Type B pancreatic cell (in vitro differentiated cells): Measurements from ENCODE around the gene GBP5. TPM values are rescaled to one million over a fixed set of nuclear protein-coding genes. Genes with fewer than 3 reads are reported as not detected.

Source experiments
- DNase-seq: peaks from one replicate; pipeline ENCODE4 v3.0.0; 2021; ENCODE audit warnings: mixed read lengths; ENCODE audit not compliant: unreplicated experiment; ENCODE audit errors: extremely low spot score
- H3K27ac Mint-ChIP-seq: 2 replicates; pipeline ENCODE4 v1.8.0; 2021; ENCODE audit warnings: mild to moderate bottlenecking, mixed read lengths
- H3K27me3 Mint-ChIP-seq: 2 replicates; pipeline ENCODE4 v1.8.0; 2021; ENCODE audit warnings: mixed read lengths
- H3K36me3 Mint-ChIP-seq: 2 replicates; pipeline ENCODE4 v1.8.0; 2021; ENCODE audit warnings: mixed read lengths
- H3K4me1 Mint-ChIP-seq: one replicate; pipeline ENCODE4 v1.8.0; 2021; ENCODE audit warnings: mixed read lengths; ENCODE audit not compliant: unreplicated experiment
- H3K4me3 Mint-ChIP-seq: 2 replicates; pipeline ENCODE4 v1.8.0; 2021; ENCODE audit warnings: mild to moderate bottlenecking, mixed read lengths
- H3K9me3 Mint-ChIP-seq: 2 replicates; pipeline ENCODE4 v1.8.0; 2021; ENCODE audit warnings: mixed read lengths
- total RNA-seq: library from RNA; stranded (reverse); gene quantifications from 2 replicates; pipeline ENCODE4 v1.2.1, GENCODE V29; 2021; ENCODE audit warnings: low replicate concordance
- TF ChIP-seq, protein P1 (sequence below): fragments of 200-600 bp; sonication (generic); conservative IDR thresholded peaks from 2 replicates; pipeline ENCODE4 v1.5.0; 2021; ENCODE audit warnings: antibody characterized with exemption, mild to moderate bottlenecking

GBP5 gene
- total RNA-seq, 1 donor from 2014 or later: 0.56 TPM

DNA sequence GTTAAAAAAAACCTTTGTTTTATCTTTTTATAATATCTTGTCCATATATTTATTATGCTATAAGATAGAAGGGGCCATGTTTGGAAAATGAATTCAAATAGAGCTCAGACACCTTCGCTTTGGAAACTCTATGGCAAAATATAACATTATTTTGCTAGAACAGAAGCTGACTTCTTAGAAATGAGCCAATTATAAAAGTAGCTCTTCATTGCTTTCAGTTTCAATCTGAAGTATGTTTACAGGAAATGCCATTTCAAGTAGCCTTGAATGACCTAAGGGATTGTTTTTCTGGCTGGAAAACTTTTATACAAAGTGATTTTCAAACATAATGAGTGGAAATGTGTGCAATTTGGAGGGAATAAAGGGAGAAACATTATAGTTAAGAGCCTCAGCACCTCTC lies 37.8 kb upstream of the GBP5 start:
- peaks cover 9% of the 10 kb centered on the region for H3K9me3 Mint-ChIP-seq
- H3K27ac Mint-ChIP-seq: no peak overlapping the region
- TF ChIP-seq, protein P1, sequence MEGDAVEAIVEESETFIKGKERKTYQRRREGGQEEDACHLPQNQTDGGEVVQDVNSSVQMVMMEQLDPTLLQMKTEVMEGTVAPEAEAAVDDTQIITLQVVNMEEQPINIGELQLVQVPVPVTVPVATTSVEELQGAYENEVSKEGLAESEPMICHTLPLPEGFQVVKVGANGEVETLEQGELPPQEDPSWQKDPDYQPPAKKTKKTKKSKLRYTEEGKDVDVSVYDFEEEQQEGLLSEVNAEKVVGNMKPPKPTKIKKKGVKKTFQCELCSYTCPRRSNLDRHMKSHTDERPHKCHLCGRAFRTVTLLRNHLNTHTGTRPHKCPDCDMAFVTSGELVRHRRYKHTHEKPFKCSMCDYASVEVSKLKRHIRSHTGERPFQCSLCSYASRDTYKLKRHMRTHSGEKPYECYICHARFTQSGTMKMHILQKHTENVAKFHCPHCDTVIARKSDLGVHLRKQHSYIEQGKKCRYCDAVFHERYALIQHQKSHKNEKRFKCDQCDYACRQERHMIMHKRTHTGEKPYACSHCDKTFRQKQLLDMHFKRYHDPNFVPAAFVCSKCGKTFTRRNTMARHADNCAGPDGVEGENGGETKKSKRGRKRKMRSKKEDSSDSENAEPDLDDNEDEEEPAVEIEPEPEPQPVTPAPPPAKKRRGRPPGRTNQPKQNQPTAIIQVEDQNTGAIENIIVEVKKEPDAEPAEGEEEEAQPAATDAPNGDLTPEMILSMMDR: no peak
- H3K36me3 Mint-ChIP-seq: no peaks in the 10 kb centered on the region
- no peak overlapping the region for H3K4me3 Mint-ChIP-seq
- H3K27me3 Mint-ChIP-seq: no peaks in the 10 kb centered on the region
- H3K4me1 Mint-ChIP-seq: peaks cover 11% of the 10 kb centered on the region
- DNase-seq: no peak

DNA sequence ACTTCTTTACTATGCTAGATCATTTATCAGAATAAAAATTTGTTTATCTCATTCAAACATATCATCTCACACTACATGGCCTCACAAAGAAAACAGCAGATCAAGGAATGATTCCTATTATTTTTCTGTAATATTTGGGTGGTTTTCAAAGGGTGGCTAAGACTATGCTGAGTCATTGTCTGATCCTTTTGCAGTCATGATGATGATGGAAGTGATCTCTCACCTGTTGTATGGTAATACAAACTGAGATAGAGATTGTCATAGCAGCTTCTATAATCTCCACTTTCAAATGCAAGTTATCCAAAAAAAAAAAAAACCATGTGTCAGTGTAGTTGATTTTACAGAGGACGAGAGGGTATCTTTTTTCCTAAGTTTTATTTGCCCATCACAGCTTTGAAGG lies 37.2 kb upstream of the GBP5 start:
- Mint-ChIP-seq H3K27ac (no peak overlapping the region), H3K9me3 (peaks cover 9% of the 10 kb centered on the region), H3K4me3 (no peak overlapping the region), H3K4me1 (peaks cover 13% of the 10 kb centered on the region), H3K36me3 (no peaks in the 10 kb centered on the region), H3K27me3 (no peaks in the 10 kb centered on the region)
- DNase-seq: no peak
- TF ChIP-seq, protein P1: no peak

DNA sequence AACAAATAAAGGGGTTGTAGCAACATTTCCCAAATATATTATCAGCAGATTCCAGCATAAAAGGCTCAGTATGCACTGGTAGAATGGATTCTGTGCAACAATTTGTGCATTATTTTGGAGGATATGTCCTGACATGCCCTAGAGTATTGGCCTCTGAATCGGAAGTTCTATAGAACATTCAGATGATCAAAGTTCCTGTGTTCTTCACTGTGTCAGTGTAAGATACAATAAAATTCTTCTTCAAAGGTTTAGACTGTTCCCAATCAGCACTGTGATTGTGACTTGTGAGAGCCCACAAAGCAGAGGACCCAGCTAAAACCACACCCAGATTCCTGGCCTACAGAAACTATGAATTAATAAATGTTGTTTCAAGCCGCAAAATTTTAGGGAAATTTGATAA lies 33.6 kb upstream of the GBP5 start:
- Mint-ChIP-seq H3K9me3 (peaks cover 9% of the 10 kb centered on the region), H3K27ac (no peak overlapping the region), H3K36me3 (no peaks in the 10 kb centered on the region), H3K4me1 (peaks cover 7% of the 10 kb centered on the region), H3K4me3 (no peak overlapping the region), H3K27me3 (no peaks in the 10 kb centered on the region)
- no peak for DNase-seq
- TF ChIP-seq, protein P1: no peak

DNA sequence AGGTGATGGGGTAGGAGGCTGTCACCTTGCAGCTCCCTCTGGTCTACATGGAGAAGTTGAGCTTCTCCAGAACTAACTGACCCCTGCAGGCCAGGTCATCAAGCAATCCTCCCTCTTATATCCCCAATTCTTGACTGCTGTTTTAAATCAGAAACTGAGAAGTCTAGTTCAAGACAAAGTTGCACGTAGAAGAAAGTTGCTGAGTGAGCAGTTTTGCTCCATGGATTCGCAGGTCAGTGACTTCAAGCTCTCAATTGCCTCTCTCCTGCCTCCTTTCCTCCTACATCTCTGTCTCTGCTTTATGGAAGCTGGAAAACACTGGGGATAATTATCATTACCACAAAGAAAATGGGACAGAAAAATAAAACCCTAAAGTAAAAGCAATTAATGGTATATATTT lies 32.8 kb upstream of the GBP5 start:
- H3K4me1 Mint-ChIP-seq: peaks cover 4% of the 10 kb centered on the region
- no peak overlapping the region for H3K27ac Mint-ChIP-seq
- H3K4me3 Mint-ChIP-seq: no peak overlapping the region
- DNase-seq: no peak
- TF ChIP-seq, protein P1: no peak
- no peaks in the 10 kb centered on the region for H3K27me3 Mint-ChIP-seq
- no peaks in the 10 kb centered on the region for H3K36me3 Mint-ChIP-seq
- peaks cover 9% of the 10 kb centered on the region for H3K9me3 Mint-ChIP-seq

DNA sequence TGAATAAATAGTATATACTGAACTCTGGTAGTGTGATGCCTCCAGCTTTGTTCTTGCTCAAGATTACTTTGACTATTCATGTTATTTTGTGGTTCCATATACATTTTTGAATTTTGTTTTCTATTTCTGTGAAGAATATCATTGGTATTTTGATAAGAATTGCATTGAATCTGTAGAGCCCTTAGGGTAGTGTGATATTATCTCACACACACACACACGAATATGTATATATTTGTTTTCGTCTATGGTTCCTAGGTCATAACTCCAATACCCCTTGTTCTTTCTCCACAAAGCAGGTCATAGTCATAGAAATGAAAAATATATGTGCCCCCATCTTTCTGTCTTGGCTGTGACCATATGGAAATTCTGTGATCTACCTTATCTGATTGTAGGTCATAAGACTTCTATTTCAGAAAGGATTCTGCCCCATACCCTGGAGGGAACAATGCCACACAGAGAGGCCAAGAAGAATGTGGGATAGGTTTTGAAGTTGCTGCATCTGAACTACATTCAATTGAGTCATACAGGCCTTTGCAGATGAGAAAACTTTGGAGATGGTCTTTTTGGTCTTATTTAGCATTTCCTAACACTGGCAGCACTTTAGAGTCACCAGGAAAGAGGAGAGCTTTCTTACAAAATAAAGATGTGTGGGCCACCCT lies 32.0 kb upstream of the GBP5 start:
- no peak for DNase-seq
- Mint-ChIP-seq H3K9me3 (peaks cover 4% of the 10 kb centered on the region), H3K36me3 (no peaks in the 10 kb centered on the region), H3K27ac (no peak overlapping the region), H3K4me1 (peaks cover 4% of the 10 kb centered on the region), H3K27me3 (no peaks in the 10 kb centered on the region), H3K4me3 (no peak overlapping the region)
- TF ChIP-seq, protein P1: no peak
